Right renal cortex interstitium (tissue), 3 donors: Measurements from ENCODE around the gene CPE. TPM values are rescaled to one million over a fixed set of nuclear protein-coding genes. Genes with fewer than 3 reads are reported as not detected.
A peak's percentile ranks its signal among the peaks of the same experiment; 100 is the strongest.
"Not testable (repeated sequence)": the region's sequence is repeated elsewhere in the genome, so short reads cannot be mapped to it uniquely, and the experiment has no call there.

Experiments
- DNase-seq, 3 donors: peaks; one replicate each; pipeline ENCODE4 v3.0.0-alpha.2; 2013; ENCODE audit warnings: low read depth in 3 of 3, low spot score in 2 of 3
- polyA plus RNA-seq, 3 donors: library from polyadenylated mRNA; unstranded; fragments of 120-200 nt; gene quantifications; one replicate each; pipeline ENCODE4 v1.2.1, GENCODE V29; 2013; ENCODE audit not compliant: insufficient read length in 3 of 3

The CPE gene
- 100 to 1,000 TPM; 124 to 167 (median 151) TPM for polyA plus RNA-seq

GRCh38 chr4:165378745-165379677, at the start of gene CPE:
CPE (plus strand) TSS chr4:165379008; CDS start chr4:165379222, 214 bp downstream.
- DNase-seq: no peak

DNA sequence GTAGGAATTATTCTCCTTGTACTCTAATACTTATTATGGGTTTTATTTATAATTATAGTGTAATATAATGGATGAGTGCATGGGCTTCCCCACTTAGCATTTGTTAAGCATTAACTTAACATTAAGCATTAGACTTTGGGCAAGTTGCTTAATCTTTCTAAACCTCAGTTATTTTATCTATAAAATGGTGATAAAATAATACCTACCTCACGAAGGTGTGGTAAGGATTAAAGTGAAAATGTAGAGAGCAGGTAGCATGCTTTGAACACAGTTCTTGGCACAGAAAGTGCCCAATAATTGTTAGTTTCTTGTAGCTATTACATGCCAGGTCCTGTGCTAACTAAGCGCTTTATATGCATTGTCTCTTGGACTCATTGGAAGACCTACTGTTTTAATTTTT, 48.7 kb upstream of the CPE start:
- DNase-seq: no peak

DNA sequence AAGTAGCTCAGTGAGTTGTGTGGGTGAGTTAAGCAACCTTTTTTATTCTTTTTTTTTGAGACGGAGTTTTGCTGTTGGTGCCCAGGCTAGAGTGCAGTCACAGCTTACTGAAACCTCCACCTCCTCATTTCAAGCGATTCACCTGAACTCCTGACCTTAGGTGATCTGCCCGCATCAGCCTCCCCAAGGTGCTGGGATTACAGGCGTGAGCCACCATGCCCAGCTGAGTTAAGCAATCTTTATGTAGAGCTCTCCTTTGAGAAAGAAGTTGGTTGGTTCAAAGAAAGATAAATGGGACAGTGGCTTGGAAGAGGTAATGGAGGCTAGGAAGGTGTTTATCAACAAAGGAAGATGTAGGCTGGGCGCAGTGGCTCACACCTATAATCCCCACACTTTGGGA, 48.1 kb upstream of the CPE start:
- no peak for DNase-seq

GRCh38 chr4:165331359-165331758, 47.4 kb upstream of the CPE start:
- no peak for DNase-seq

DNA sequence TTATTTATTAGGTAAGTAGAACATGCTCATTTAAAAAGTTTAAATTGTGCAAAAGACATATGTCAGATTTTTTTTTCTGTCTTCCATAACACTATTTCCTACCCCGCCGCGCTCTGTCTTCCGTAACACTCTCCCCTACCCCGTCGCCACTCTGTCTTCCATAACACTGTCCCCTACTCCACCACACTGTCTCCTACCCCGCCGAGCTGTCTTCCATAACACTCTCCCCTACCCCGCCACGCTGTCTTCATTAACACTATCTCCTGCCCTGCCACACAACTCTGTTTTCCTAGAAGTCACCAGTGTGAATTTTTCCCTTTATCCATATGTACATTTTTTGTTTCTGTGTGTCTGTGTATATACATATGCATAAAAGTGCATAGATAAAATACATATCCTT, 47.0 kb upstream of the CPE start:
- DNase-seq: no peak

DNA sequence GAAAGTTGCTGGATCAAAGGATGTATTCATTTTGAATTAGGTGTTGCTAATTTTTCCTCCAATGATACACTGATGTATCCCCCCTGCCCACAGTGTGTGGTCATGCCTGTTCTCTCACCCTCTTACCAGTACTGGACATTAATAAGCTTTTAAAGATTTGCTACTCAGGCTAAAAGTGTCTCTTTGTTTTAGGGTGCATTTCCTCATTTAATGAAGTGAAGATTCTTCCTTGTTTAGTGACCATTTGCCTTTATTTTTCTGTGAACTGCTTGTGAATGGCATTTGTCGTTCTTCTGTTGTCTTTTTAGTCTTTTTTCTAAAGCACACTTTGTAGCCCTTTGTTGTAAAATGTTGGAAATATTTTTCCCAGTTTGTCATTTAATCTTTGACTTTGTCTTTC, 46.3 kb upstream of the CPE start:
- no peak for DNase-seq

GRCh38 chr4:165335163-165335703, 43.6 kb upstream of the CPE start:
- DNase-seq: no peak

DNA sequence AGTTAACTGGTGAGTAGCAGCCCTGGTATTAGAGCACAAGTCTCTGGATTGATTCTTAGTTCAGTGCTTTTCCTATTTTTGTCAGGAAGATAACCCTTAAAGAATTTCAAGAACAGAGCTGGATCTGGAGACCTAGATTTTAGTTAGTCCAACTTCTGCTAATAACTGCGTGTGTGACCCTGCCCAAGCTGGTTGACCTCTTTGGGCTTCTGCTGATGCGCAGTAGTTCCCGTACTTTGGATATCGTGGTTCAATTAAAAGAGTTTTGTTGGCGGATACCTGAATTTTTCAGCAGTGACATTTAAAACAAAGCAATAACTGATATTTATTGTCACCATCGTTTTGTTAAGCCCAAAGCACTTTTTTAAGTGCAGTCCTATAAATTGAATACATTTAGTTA, 42.1 kb upstream of the CPE start:
- DNase-seq: no peak

GRCh38 chr4:165342340-165342739, 36.5 kb upstream of the CPE start:
- not testable (repeated sequence) for DNase-seq

- DNase-seq: no peak
Observed at GRCh38 chr4:165343353-165344191, 35.2 kb upstream of the CPE start.

DNA sequence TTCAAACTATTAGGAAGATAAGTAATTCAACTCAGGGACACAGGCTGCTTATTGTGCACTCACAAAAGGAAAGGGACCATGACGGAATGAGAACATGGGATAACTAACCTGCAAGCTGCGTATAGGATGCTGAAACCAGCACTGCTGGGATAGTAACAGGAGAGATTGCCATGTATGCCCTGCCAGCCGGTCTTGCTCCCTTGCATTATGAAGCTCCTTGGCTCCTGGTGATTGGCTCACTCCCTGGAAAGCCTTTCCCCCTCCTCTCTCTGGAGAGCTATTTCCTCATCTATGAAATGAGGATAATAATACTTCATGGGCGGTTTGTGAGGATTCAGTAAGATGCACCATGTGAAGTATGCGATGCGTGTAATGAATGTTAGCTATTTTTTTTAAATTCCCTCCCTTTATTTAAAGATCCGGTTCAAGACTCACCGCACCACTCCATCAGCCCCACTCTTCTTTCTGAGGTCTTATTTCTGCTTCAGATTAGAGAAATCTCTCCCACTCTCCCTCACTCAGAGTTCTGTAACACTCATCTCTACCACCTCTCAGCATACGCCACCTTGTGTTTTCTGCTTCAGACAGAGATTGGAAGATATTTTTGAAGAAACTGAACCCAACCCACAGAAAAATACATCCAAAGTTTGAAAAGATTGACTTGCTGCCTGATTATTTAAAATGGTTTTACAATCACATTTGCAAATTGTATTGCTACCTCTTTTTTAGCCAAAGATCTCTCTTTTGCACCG, 33.0 kb upstream of the CPE start:
- no peak for DNase-seq

DNA sequence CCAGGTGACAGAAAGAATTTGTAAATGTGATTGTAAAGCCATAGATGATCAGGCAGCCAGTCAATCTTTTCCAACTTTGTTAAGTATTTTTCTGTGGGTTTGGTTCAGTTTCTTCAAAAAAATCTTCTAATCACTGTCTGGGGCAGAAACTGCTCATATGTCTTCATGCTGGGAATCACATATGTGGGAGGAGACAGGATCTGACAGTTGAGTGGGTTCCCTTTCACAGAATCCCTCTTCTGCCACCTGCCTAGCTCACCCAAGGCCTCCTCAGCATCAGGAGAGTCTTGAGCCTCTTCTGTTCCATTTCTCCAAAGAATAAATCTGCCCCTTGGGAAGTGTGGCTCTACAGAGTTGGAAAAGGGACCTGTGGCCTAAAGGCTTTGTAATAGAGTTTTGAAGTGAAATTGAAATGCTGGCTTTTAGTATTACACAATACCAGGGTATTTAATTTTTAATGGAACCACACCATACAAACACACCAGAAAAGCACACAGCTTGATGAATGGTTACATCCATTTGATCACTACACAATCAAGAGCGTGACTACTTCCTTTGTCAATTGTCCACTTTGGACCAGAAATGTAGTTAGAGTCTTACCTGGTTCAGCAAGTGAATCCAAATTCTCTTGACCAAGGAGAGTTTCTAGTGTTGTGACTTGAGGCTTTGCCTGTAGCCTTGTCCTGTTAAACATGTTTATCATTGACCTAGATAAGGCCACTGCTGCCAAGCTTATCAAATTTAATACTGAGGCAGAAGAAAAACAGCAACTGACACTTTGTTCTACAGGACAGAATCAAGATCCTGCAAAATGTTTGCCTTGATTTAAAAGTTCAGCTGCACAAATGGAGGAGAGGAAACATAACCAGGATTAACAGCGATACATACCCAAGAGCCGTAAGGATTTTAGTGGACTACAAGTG, 30.9 kb upstream of the CPE start:
- DNase-seq: no peak

GRCh38 chr4:165351359-165352130, 27.3 kb upstream of the CPE start:
- no peak for DNase-seq

GRCh38 chr4:165355900-165356300, 22.9 kb upstream of the CPE start:
- peak in 1 of 3 donors; percentile 17 for DNase-seq

DNA sequence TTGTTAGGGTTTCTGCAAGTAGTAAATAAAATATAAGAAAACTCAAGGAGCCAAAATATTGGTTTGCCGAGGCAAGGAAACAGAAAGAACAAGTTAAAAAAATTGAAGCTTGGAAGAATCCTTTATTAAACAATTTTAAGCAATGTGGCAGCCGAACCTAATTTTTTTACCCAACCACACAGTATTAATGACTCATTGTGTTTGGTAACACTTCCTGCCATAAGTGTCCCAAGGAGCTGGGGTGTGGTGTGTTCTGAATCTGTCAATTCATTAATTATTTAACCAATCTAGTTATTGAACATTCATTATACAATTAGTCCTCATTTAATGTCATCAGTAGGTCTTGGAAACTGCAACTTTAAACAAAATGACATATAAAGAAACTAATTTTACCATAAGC, 19.3 kb upstream of the CPE start:
- DNase-seq: no peak

DNA sequence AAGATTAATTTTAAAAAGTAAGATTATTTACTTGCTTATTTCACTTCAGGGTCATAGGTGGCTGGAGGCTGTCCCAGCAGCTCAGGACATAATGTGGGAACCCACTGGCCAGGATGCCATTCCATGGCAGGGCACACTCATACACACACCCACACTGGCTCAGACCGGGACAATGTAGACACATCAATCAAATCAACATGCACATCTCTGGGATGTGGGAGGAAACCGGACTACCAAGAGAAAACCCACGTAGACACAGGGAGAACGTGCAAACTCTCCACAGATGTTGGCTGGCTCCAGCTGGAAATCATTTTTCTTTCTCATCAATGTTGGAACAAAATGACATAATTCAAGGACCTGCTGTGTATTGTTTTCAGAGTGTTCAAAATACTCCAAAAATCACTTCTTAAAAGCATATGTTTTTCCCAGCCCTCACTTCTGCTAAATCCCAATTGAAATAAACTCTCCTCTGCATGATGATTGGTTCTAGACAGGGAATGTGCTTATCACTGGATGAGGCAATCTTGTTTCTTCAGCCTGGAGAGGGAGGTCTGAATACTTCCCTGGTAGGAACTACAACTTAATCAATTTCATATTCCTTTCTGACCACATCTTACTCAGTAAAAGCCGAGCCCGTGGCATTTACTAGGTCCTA, 18.6 kb upstream of the CPE start:
- DNase-seq: no peak

- no peak for DNase-seq
Observed at GRCh38 chr4:165360985-165361670, 17.7 kb upstream of the CPE start.

- DNase-seq: no peak
Observed at GRCh38 chr4:165361810-165362209, 17.0 kb upstream of the CPE start.
